Stimulated activated CD4-positive, alpha-beta T cell treated with anti-CD3 and anti-CD28 coated beads, Interleukin-15, amount 100 ng/mL, for 1 hour (primary cell): Measurements from ENCODE around the gene KLK11.

Experiments
- DNase-seq, 2 donors: peaks; one replicate each; pipeline ENCODE4 v3.0.0-alpha.2; 2020; ENCODE audit warnings: low read depth in 1 of 2, low spot score in 1 of 2

Gene KLK11

GRCh38 chr19:50974702-50975556, 51.5 kb downstream of the KLK11 start:
- DNase-seq: no peak

- no peak for DNase-seq
These were observed 53.5 kb downstream of the KLK11 start for GRCh38 chr19:50972795-50973376.
